Activated CD8-positive, alpha-beta T cell treated with anti-CD3 and anti-CD28 coated beads, Interleukin-2, amount 10 ng/mL, durations not matched to agents 7 days and 5 days (primary cell): ENCODE data around the gene PPT1. TPM values are rescaled to one million over a fixed set of nuclear protein-coding genes. Genes with fewer than 3 reads are reported as not detected.

Experiments
- ATAC-seq: fragments of 150-1000 bp; cut with Tn5 transposase; one replicate; pipeline ENCODE4 v1.10.0; 2021; ENCODE audit warnings: moderate library complexity
- CTCF ChIA-PET: fragments of 350-600 bp; sonication (Branson Sonifier 250); formaldehyde crosslinking; loops from one replicate; lab custom pipeline; 2021; ENCODE audit warnings: antibody characterized with exemption; lab: Charles Lee
- POLR2A ChIA-PET: fragments of 350-600 bp; sonication (Branson Sonifier 250); formaldehyde crosslinking; loops from one replicate; lab custom pipeline; 2021; ENCODE audit warnings: antibody characterized with exemption; lab: Charles Lee
- DNase-seq: peaks from one replicate; pipeline ENCODE4 v3.0.0-alpha.2; 2020
- H3K27ac Mint-ChIP-seq: one replicate; pipeline ENCODE4 v1.8.0; 2021; ENCODE audit warnings: mild to moderate bottlenecking, mixed read lengths
- H3K27me3 Mint-ChIP-seq: one replicate; pipeline ENCODE4 v1.8.0; 2021; ENCODE audit warnings: low read depth, mixed read lengths
- H3K36me3 Mint-ChIP-seq: one replicate; pipeline ENCODE4 v1.8.0; 2021; ENCODE audit warnings: low read depth, mixed read lengths
- H3K4me1 Mint-ChIP-seq: one replicate; pipeline ENCODE4 v1.8.0; 2021; ENCODE audit warnings: low read depth, mixed read lengths
- H3K4me3 Mint-ChIP-seq: one replicate; pipeline ENCODE4 v1.8.0; 2021; ENCODE audit warnings: mild to moderate bottlenecking, mixed read lengths
- H3K9me3 Mint-ChIP-seq: one replicate; pipeline ENCODE4 v1.8.0; 2022; ENCODE audit warnings: mixed read lengths; ENCODE audit not compliant: insufficient read depth
- total RNA-seq, 2 experiments: library from RNA; stranded (reverse); gene quantifications; one replicate each; pipeline ENCODE4 v1.2.3, GENCODE V29; 2021

Gene PPT1
- total RNA-seq, 2 experiments from 2014 or later: 81.1 to 84.6 TPM

DNA sequence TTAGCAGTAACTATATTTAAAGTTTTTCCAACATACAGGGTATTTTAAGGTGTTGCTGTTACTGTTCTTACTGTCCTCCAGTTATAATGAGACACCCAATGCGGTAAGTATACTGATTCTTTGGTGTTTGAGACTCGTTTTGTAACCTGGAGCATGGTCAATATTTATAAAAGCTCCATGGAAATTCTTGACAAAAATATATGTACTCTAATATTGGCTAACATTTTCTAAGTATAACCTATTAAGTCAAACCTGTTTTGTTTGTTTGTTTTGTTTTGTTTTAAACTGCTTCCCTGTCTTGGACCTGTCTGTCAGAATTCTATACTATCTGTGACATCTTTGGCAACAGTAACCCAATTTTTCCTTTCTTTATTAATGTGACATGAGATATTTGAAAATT, 72.4 kb downstream of the PPT1 start:
- DNase-seq (no peak), ATAC-seq (no peak)
- Mint-ChIP-seq H3K4me1 (peaks cover 2% of the 10 kb centered on the region), H3K36me3 (no peaks in the 10 kb centered on the region), H3K4me3 (no peak overlapping the region), H3K27me3 (peaks cover 12% of the 10 kb centered on the region), H3K27ac (no peak overlapping the region), H3K9me3 (no peaks in the 10 kb centered on the region)
- POLR2A ChIA-PET: interaction anchor here (0.7 kb wide), 1 partner anchor 15 kb away, joined by 3 read pairs; no protein-coding TSS in a partner anchor
- CTCF ChIA-PET: interaction anchor here (1.2 kb wide), 1 partner anchor 105 kb away, joined by 4 read pairs; no protein-coding TSS in a partner anchor

DNA sequence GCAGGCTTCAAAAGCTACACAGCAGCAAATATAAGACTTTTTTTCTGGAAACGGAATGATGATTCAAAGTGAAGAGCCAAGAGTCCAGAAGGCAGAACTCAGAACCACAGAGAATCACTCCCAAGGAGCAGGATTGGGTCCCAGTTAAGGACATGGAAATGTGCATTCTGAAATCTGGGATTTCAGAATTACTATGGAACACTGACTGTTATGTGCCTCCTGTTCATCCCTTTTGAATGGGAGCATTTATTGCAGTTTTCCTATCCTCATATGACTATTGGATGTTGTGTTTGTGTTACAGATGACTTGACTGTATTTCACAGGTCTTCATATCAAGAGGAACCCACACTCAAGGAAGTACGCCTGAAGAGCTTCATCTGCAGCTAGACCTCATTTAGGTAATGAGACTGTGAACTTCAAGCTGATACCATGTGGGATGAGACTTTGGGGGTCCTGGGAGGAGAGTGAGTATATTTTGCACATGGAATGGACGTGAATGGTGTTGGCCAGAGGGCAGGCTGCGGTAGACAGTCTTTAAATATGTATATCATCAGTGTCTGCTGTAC, 73.6 kb downstream of the PPT1 start:
- H3K4me1 Mint-ChIP-seq: no peaks in the 10 kb centered on the region
- POLR2A ChIA-PET: no interaction called here
- H3K36me3 Mint-ChIP-seq: no peaks in the 10 kb centered on the region
- H3K27ac Mint-ChIP-seq: no peak overlapping the region
- peaks cover 6% of the 10 kb centered on the region for H3K27me3 Mint-ChIP-seq
- DNase-seq: no peak
- H3K4me3 Mint-ChIP-seq: no peak overlapping the region
- CTCF ChIA-PET: interaction anchor here (1.4 kb wide), 1 partner anchor 9 kb away, joined by 6 read pairs; no protein-coding TSS in a partner anchor
- no peaks in the 10 kb centered on the region for H3K9me3 Mint-ChIP-seq
- ATAC-seq: no peak

Other genes starting within 250 kb of the PPT1 start
- 10 to 100 TPM; 18.2 to 18.8 TPM for gene TRIT1, start 213.7 kb downstream of the PPT1 start, total RNA-seq
- not detected for gene MYCL, start 195.3 kb downstream of the PPT1 start, total RNA-seq
- gene MFSD2A, start 142.1 kb downstream of the PPT1 start, total RNA-seq: 1 to 10 TPM; 4.1 TPM
- 100 to 1,000 TPM; 805 to 847 TPM for gene CAP1, start 56.5 kb downstream of the PPT1 start, total RNA-seq
- gene RLF, start 64.1 kb upstream of the PPT1 start, total RNA-seq: 10 to 100 TPM; 20.4 to 22.3 TPM
- not detected for gene TMCO2, start 150.7 kb upstream of the PPT1 start, total RNA-seq
- gene ZMPSTE24, start 161.0 kb upstream of the PPT1 start, total RNA-seq: 10 to 100 TPM; 28.9 to 29.8 TPM
- gene COL9A2, start 220.0 kb upstream of the PPT1 start, total RNA-seq: 1 to 10 TPM; 2.4 to 2.5 TPM